GM12874 (cell line): ENCODE data around the gene UNC80.

Source experiments
- TF ChIP-seq, protein P1 (sequence below): IDR thresholded peaks from 2 replicates; pipeline ENCODE4 v1.5.1; 2011; ENCODE audit warnings: low read depth, mild to moderate bottlenecking, control low read depth, low read length, moderate library complexity; ENCODE audit not compliant: insufficient read depth

UNC80 gene

DNA sequence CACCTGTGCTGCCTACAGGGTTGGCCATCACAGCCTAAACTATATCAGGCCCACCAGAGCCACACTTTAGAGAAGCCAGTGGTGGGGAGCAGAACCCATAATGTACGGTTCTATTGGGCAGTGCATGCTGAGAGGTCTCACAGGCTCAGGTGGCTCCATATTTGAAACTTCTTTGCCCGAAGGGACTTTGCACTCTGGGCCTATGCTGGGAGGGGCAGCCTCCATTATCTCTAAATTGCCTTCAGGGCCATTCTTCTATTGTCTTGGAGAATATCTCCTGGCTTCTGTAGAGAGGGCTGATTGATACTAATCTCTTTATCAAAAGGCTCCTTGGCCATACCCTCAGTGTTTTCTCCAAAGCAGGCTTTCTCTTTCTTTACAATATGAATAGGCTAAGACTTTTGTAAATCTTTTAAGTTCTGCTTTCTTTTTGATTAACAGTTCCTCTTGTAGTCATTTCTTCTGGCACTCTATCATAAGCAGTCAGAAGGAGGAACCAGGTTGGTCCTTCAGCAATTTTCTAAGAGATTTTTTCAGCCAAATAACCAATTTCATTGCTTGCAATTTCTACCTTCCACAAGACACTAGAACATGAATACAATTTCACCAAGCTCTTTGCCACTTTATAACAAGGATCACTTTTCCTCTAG is 275.3 kb downstream of the UNC80 start:
- TF ChIP-seq, protein P1, sequence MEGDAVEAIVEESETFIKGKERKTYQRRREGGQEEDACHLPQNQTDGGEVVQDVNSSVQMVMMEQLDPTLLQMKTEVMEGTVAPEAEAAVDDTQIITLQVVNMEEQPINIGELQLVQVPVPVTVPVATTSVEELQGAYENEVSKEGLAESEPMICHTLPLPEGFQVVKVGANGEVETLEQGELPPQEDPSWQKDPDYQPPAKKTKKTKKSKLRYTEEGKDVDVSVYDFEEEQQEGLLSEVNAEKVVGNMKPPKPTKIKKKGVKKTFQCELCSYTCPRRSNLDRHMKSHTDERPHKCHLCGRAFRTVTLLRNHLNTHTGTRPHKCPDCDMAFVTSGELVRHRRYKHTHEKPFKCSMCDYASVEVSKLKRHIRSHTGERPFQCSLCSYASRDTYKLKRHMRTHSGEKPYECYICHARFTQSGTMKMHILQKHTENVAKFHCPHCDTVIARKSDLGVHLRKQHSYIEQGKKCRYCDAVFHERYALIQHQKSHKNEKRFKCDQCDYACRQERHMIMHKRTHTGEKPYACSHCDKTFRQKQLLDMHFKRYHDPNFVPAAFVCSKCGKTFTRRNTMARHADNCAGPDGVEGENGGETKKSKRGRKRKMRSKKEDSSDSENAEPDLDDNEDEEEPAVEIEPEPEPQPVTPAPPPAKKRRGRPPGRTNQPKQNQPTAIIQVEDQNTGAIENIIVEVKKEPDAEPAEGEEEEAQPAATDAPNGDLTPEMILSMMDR, result no peak
